Psoas muscle (tissue), 8 donors: ENCODE results near the gene GNAI2. TPM values are rescaled to one million over a fixed set of nuclear protein-coding genes. Genes with fewer than 3 reads are reported as not detected.

Source experiments
- ATAC-seq, 4 donors: fragments of 200-7000 bp; cut with Tn5 transposase; one replicate each; pipeline ENCODE4 v1.9.1; 2020; ENCODE audit warnings: moderate library complexity in 3 of 4, mild to moderate bottlenecking in 2 of 4
- DNase-seq, 2 donors: peaks; one replicate each; pipeline ENCODE4 v3.0.0-alpha.2; 2020
- H3K27ac ChIP-seq: fragments of 200-600 bp; one replicate; pipeline ENCODE4 v1.8.0; 2022
- H3K27me3 ChIP-seq, 3 donors: fragments of 200-600 bp in 1 of 3; one replicate each; pipeline versions ENCODE4 v1.6.1 to v1.8.0; 2013 to 2022; ENCODE audit warnings: low read length in 2 of 3, mild to moderate bottlenecking in 2 of 3, moderate library complexity in 1 of 3; ENCODE audit not compliant: insufficient read depth in 3 of 3
- H3K36me3 ChIP-seq, 2 donors: fragments of 200-600 bp in 1 of 2; one replicate each; pipeline versions ENCODE4 v1.6.1 to v1.8.0; 2013 to 2022; ENCODE audit warnings: low read depth in 1 of 2, mild to moderate bottlenecking in 1 of 2, moderate library complexity in 1 of 2; ENCODE audit not compliant: insufficient read depth in 1 of 2
- H3K4me1 ChIP-seq: fragments of 200-600 bp; one replicate; pipeline ENCODE4 v1.8.0; 2022
- H3K4me3 ChIP-seq: fragments of 200-600 bp; one replicate; pipeline ENCODE4 v1.8.0; 2022; ENCODE audit warnings: mild to moderate bottlenecking
- H3K9me3 ChIP-seq: fragments of 200-600 bp; one replicate; pipeline ENCODE4 v1.8.0; 2022
- WGBS, 3 donors: extraction: QIAGEN DNeasy Blood & Tissue Kit; methylation state at CpG; one replicate each; pipeline versions ENCODE4 v1.1.6 to v1.1.7; 2013; 5-methylcytosine and 5-hydroxymethylcytosine counted together
- intact Hi-C, 2 donors: fragments of 100-400 bp; cut with DNase I; formaldehyde crosslinking; loops; one replicate each; pipeline versions ENCODE4 v1.11.0 to v1.14.2; 2022
- long read RNA-seq, 2 donors: library from polyadenylated mRNA; unstranded; transcript quantifications; one replicate each; pipeline ENCODE4 v2.0.0, GENCODE V29; 2021
- polyA plus RNA-seq, 3 donors: library from polyadenylated mRNA; stranded (reverse); fragments of 200-250 nt; gene quantifications; one replicate each; pipeline ENCODE4 v1.2.3, GENCODE V29; 2013
- total RNA-seq, 4 donors: library from RNA; stranded (reverse); fragmentation: NEBNext Ultra II Directional in 2 of 4; extraction: Animal tissue kit (Norgen Biotek cat#: 25700) in 2 of 4; gene quantifications; one replicate each; pipeline versions ENCODE4 v1.2.1 to v1.2.4, GENCODE V29; 2021 to 2023
- TF ChIP-seq, protein P1 (sequence below): fragments of 200-600 bp; IDR thresholded peaks from one replicate; pipeline ENCODE4 v1.8.0; 2022; ENCODE audit warnings: antibody characterized with exemption
- donor health status: healthy with polysubstance abuse.
- donor health status: DM: no; HTN: no; CAD: no; lungs with moderate emphysema.
- donor health status: Bipolar disorder and iron deficiency.
- donor health status: healthy.
- donor health status: DM: yes; HTN: yes; CAD: no.
- donor health status: DM: no; HTN: no; CAD: no.
- donor health status: DM: no; HTN: no; CAD: no.
- donor health status: DM: yes; HTN: yes; CAD: no.

The GNAI2 gene
- total RNA-seq (10 to 100 TPM; 55.5 to 93.9 (median 74.8) TPM), polyA plus RNA-seq (10 to 100 TPM; 39.4 to 57.6 (median 50.7) TPM)
- long read RNA-seq, donor 1, transcript GNAI2-202 (9 exons, 2,464 nt): major isoform, 66 of 78 reads
- long read RNA-seq, donor 1, partial matches to known transcripts: 9 of 78 reads
- long read RNA-seq, donor 1, other reads (novel, unspliced or antisense): 3 of 78 reads
- long read RNA-seq, donor 2, transcript GNAI2-202 (9 exons, 2,464 nt): major isoform, 71 of 87 reads
- long read RNA-seq, donor 2, partial matches to known transcripts: 7 of 87 reads
- long read RNA-seq, donor 2, other reads (novel, unspliced or antisense): 8 of 87 reads

DNA sequence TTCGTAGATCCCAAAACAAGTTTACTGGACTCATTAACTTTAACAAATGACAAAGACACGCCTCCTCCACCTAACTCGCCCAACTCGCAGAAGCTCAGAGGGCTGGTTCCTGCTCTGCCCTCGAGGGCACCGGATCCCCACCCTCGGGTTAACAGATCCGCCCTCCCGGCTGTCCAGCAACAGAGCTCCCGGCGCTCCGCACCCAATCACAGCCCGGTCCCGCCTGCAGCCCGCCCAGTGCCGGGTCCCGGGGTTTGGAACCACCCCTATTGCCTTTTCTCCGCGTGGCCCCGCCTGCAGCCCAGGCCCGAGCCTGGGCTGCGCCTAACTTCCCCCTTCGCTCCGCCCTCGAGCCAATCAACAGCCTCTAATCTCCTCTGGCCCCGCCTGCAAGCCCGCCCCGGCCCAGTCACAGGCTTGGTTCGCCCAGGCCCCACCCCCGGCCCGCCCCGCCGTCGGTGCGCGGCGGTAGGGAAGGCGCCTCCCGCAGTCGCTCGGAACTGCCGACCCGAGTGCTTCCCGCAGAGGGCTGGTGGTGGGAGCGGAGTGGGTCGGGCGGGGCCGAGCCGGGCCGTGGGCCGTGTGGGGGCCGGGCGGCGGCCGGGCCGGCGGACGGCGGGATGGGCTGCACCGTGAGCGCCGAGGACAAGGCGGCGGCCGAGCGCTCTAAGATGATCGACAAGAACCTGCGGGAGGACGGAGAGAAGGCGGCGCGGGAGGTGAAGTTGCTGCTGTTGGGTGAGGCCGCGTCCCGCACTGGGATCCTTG, at the start of gene GNAI2:
GNAI2 (plus strand) TSS at position 489 of the 768 bp plus-strand sequence; CDS start at position 621, 132 bp downstream.
- DNase-seq: peak; percentile 99
- intact Hi-C loops: no loop called here
- WGBS, 3 donors: 1% methylated on average over 42 to 75 of the region's 75 CpGs

DNA sequence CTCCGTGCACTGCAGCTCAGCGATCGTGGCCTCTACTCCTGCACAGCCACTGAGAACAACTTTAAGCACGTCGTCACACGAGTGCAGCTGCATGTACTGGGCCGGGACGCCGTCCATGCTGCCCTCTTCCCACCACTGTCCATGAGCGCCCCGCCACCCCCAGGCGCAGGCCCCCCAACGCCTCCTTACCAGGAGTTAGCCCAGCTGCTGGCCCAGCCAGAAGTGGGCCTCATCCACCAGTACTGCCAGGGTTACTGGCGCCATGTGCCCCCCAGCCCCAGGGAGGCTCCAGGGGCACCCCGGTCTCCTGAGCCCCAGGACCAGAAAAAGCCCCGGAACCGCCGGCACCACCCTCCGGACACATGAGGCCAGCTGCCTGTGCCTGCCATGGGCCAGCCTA, 48.3 kb upstream of the GNAI2 start:
- H3K27ac ChIP-seq: no peak overlapping the region
- intact Hi-C loops: loop anchor here in 1 of 2 donors (2.0 kb wide), 1 partner anchor 33 kb away; the partner anchor contains the start of gene SEMA3F
- H3K27me3 ChIP-seq: peaks cover 0 to 1% (median 0%) of the 10 kb centered on the region in 3 donors
- H3K36me3 ChIP-seq: peaks cover 0 to 51% of the 10 kb centered on the region in 2 donors
- no peaks in the 10 kb centered on the region for H3K4me1 ChIP-seq
- 90 to 95% (median 92%) methylated on average over 19 of the region's 19 CpGs for WGBS, 3 donors
- H3K4me3 ChIP-seq: no peak overlapping the region
- TF ChIP-seq, protein P1, sequence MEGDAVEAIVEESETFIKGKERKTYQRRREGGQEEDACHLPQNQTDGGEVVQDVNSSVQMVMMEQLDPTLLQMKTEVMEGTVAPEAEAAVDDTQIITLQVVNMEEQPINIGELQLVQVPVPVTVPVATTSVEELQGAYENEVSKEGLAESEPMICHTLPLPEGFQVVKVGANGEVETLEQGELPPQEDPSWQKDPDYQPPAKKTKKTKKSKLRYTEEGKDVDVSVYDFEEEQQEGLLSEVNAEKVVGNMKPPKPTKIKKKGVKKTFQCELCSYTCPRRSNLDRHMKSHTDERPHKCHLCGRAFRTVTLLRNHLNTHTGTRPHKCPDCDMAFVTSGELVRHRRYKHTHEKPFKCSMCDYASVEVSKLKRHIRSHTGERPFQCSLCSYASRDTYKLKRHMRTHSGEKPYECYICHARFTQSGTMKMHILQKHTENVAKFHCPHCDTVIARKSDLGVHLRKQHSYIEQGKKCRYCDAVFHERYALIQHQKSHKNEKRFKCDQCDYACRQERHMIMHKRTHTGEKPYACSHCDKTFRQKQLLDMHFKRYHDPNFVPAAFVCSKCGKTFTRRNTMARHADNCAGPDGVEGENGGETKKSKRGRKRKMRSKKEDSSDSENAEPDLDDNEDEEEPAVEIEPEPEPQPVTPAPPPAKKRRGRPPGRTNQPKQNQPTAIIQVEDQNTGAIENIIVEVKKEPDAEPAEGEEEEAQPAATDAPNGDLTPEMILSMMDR: no peak
- no peak for ATAC-seq
- H3K9me3 ChIP-seq: no peaks in the 10 kb centered on the region
- no peak for DNase-seq

More for the DNA sequence above, at the start of gene GNAI2:
- no peaks in the 10 kb centered on the region for H3K9me3 ChIP-seq
- H3K4me3 ChIP-seq: peak within 1 kb of the TSS; percentile 85
- no peaks in the 10 kb centered on the region for H3K36me3 ChIP-seq
- peak; percentile 93 to 97 (median 95) for ATAC-seq
- no peaks in the 10 kb centered on the region for H3K27me3 ChIP-seq
- peaks cover 16% of the 10 kb centered on the region for H3K4me1 ChIP-seq
- TF ChIP-seq, protein P1: no peak
- H3K27ac ChIP-seq: peak within 1 kb of the TSS; percentile 81

DNA sequence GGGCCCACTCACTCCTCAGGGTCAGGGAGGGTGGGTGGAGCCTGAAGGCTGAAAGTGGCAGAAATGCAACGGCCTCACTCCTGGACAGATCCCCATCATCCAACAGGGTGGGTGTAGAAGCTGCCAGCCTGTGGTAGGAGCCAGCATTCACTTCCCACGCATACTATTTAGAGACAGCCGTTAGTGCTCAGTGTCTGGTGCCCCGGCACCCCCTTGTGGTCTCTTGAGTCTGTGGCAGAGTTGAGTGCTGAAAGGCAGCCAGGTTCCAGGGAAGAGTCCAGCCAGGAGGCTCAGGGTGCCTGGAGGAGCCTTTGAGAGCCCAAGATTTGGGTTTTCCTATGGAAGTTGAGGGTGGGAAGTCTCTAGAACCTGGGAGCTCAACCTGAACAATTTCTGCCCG, 46.7 kb upstream of the GNAI2 start:
- intact Hi-C loops: loop anchor here (1.0 to 2.0 kb wide), 2 partner anchors 34 to 68 kb away; partner anchors contain the start of gene SEMA3F (in 1 of the 2)

DNA sequence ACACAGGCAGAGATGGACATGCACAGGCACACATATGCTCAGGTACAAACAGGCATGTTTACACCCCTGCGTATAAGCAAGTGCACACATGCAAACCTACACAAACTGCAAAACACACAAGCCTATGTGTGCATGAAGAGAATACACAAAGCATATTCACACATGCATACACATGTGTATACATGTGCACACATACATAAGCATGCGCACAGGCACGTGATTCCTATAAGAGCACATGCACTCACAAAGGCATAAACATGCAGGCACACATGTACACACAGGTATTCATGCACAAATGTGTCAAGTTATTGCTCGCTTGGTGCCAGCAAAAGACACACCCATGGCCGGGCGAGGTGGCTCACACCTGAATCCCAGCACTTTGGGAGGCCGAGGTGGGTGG, 46.0 kb upstream of the GNAI2 start:
- Histone ChIP-seq H3K27ac (no peak overlapping the region), H3K27me3 (peaks cover 0 to 18% (median 0%) of the 10 kb centered on the region in 3 donors), H3K4me3 (no peak overlapping the region), H3K9me3 (no peaks in the 10 kb centered on the region), H3K4me1 (peaks cover 9% of the 10 kb centered on the region), H3K36me3 (peaks cover 0 to 35% of the 10 kb centered on the region in 2 donors)
- 89 to 93% (median 91%) methylated on average over 7 of the region's 7 CpGs for WGBS, 3 donors
- DNase-seq (no peak), ATAC-seq (no peak)
- intact Hi-C loops: loop anchor here (1.0 to 5.0 kb wide), 3 partner anchors 35 to 82 kb away; partner anchors contain the start of gene SEMA3F (in 1 of the 2)
- TF ChIP-seq, protein P1: no peak

More for the DNA sequence above, 46.7 kb upstream of the GNAI2 start:
- Histone ChIP-seq H3K36me3 (peaks cover 0 to 42% of the 10 kb centered on the region in 2 donors), H3K4me3 (no peak overlapping the region), H3K4me1 (peaks cover 4% of the 10 kb centered on the region), H3K9me3 (no peaks in the 10 kb centered on the region), H3K27ac (no peak overlapping the region), H3K27me3 (peaks cover 0 to 16% (median 0%) of the 10 kb centered on the region in 3 donors)
- DNase-seq (peak; percentile 70 to 84), ATAC-seq (peak; percentile 83 to 88 (median 86))
- WGBS, 3 donors: 3 to 10% (median 9%) methylated on average over 5 of the region's 5 CpGs
- TF ChIP-seq, protein P1: peak; percentile 89
